CD4-positive, alpha-beta T cell (primary cell): Measurements from ENCODE around the gene BLOC1S5. TPM values are rescaled to one million over a fixed set of nuclear protein-coding genes. Genes with fewer than 3 reads are reported as not detected.

Experiments
- ATAC-seq: fragments of 200-7000 bp; cut with Tn5 transposase; one replicate; pipeline ENCODE4 v1.10.0; 2022; ENCODE audit warnings: mild to moderate bottlenecking; ENCODE audit not compliant: poor library complexity
- CTCF ChIA-PET: fragments of 350-600 bp; sonication (Branson Sonifier 250); formaldehyde crosslinking; loops from one replicate; lab custom pipeline; 2021; ENCODE audit warnings: antibody characterized with exemption, inconsistent platforms; lab: Charles Lee
- POLR2A ChIA-PET: fragments of 350-600 bp; sonication (Branson Sonifier 250); formaldehyde crosslinking; loops from one replicate; lab custom pipeline; 2021; ENCODE audit warnings: antibody characterized with exemption, inconsistent platforms; lab: Charles Lee
- DNase-seq, 14 experiments: peaks; one replicate each; pipeline ENCODE4 v3.0.0-alpha.2; 2013 to 2020; ENCODE audit warnings: mixed read lengths in 2 of 14
- H3K27ac ChIP-seq, 2 donors: one replicate each; pipeline versions ENCODE4 v1.5.1 to v1.7.0; 2013; ENCODE audit warnings: low read length in 2 of 2, low read depth in 1 of 2, mild to moderate bottlenecking in 1 of 2
- H3K27me3 ChIP-seq, 2 experiments: 1 replicate in 1 of 2; 2 replicates in 1 of 2; pipeline versions ENCODE4 v1.6.1 to v1.7.0; 2013; ENCODE audit warnings: low read length in 2 of 2, control low read depth in 1 of 2, mild to moderate bottlenecking in 1 of 2, moderate library complexity in 1 of 2; ENCODE audit not compliant: insufficient read depth in 2 of 2, control insufficient read depth in 1 of 2
- H3K36me3 ChIP-seq: one replicate; pipeline ENCODE4 v1.6.1; 2013; ENCODE audit warnings: low read length, control low read depth; ENCODE audit not compliant: insufficient read depth
- H3K4me1 ChIP-seq: one replicate; pipeline ENCODE4 v1.6.1; 2013; ENCODE audit warnings: low read length, control low read depth; ENCODE audit not compliant: insufficient read depth
- H3K4me3 ChIP-seq: one replicate; pipeline ENCODE4 v1.5.1; 2013; ENCODE audit warnings: mild to moderate bottlenecking, low read length, moderate library complexity
- H3K9me3 ChIP-seq, 2 experiments: 1 replicate in 1 of 2; 2 replicates in 1 of 2; pipeline versions ENCODE4 v1.6.1 to v1.7.0; 2013; ENCODE audit warnings: low read length in 2 of 2, mild to moderate bottlenecking in 2 of 2, control low read depth in 1 of 2, moderate library complexity in 1 of 2; ENCODE audit not compliant: control insufficient read depth in 1 of 2, insufficient read depth in 1 of 2
- H3K27ac Mint-ChIP-seq: one replicate; pipeline ENCODE4 v1.8.0; 2020; ENCODE audit warnings: mixed read lengths
- H3K27me3 Mint-ChIP-seq: one replicate; pipeline ENCODE4 v1.8.0; 2021; ENCODE audit warnings: mixed read lengths
- H3K36me3 Mint-ChIP-seq: one replicate; pipeline ENCODE4 v1.8.0; 2021; ENCODE audit warnings: low read depth, mixed read lengths
- H3K4me1 Mint-ChIP-seq: one replicate; pipeline ENCODE4 v1.8.0; 2021; ENCODE audit warnings: low read depth, mixed read lengths
- H3K4me3 Mint-ChIP-seq: one replicate; pipeline ENCODE4 v1.8.0; 2020; ENCODE audit warnings: mild to moderate bottlenecking, mixed read lengths
- H3K9me3 Mint-ChIP-seq: one replicate; pipeline ENCODE4 v1.8.0; 2020; ENCODE audit warnings: mixed read lengths
- CTCF ChIP-seq: fragments of 200-600 bp; IDR thresholded peaks from one replicate; pipeline ENCODE4 v1.8.0; 2022; ENCODE audit warnings: antibody characterized with exemption, mild to moderate bottlenecking
- intact Hi-C, 2 experiments: fragments of 100-400 bp; cut with DNase I in 1 of 2; cut with micrococcal nuclease in 1 of 2; formaldehyde crosslinking; loops; one replicate each; pipeline versions ENCODE4 v1.15.1 to v1.9.0; 2023 to 2025; cut with DNase I, micrococcal nuclease
- total RNA-seq, 174 experiments: library from RNA in 2 of 174; stranded (reverse) in 2 of 174; gene quantifications; one replicate each; pipeline ENCODE4 v1.2.3 and lab custom pipeline; 2021 to 2026

Gene BLOC1S5
- total RNA-seq, 2 experiments from 2014 or later, result 5.7 to 7.2 TPM

- no peak for TF ChIP-seq CTCF
- Mint-ChIP-seq H3K27me3 (no peaks in the 10 kb centered on the region), H3K9me3 (no peaks in the 10 kb centered on the region), H3K4me1 (peaks cover 28% of the 10 kb centered on the region), H3K36me3 (peaks cover 35% of the 10 kb centered on the region), H3K4me3 (no peak overlapping the region), H3K27ac (no peak overlapping the region)
- DNase-seq, result no peak
- no peaks in the 10 kb centered on the region for H3K4me1 ChIP-seq
- POLR2A ChIA-PET, result no interaction called here
- no peak overlapping the region for H3K4me3 ChIP-seq
- no peak overlapping the region for H3K27ac ChIP-seq
- intact Hi-C loops, result no loop called here
- H3K27me3 ChIP-seq, result no peaks in the 10 kb centered on the region
- peaks cover 8% of the 10 kb centered on the region for H3K36me3 ChIP-seq
- ATAC-seq, result no peak
- CTCF ChIA-PET, result no interaction called here
- H3K9me3 ChIP-seq, result no peaks in the 10 kb centered on the region
These were observed 13.8 kb upstream of the BLOC1S5 start for GRCh38 chr6:8077991-8078390.

GRCh38 chr6:8075704-8076103 lies 11.5 kb upstream of the BLOC1S5 start:
- peak in 1 of 14 experiments; percentile 13 for DNase-seq
- no peak for TF ChIP-seq CTCF
- peaks cover 24% of the 10 kb centered on the region for H3K4me1 Mint-ChIP-seq
- peak; percentile 81 for ATAC-seq
- intact Hi-C loops, result no loop called here
- Histone ChIP-seq H3K4me3 (no peak overlapping the region), H3K27ac (no peak overlapping the region), H3K9me3 (no peaks in the 10 kb centered on the region), H3K27me3 (no peaks in the 10 kb centered on the region), H3K36me3 (peaks cover 6% of the 10 kb centered on the region), H3K4me1 (no peaks in the 10 kb centered on the region)
- peak overlapping the region; percentile 78 for H3K27ac Mint-ChIP-seq
- H3K27me3 Mint-ChIP-seq, result no peaks in the 10 kb centered on the region
- no peaks in the 10 kb centered on the region for H3K9me3 Mint-ChIP-seq
- peak overlapping the region; percentile 49 for H3K4me3 Mint-ChIP-seq
- peaks cover 20% of the 10 kb centered on the region for H3K36me3 Mint-ChIP-seq
- ChIA-PET POLR2A (no interaction called here), CTCF (no interaction called here)

GRCh38 chr6:8075185-8075584 lies 11.0 kb upstream of the BLOC1S5 start:
- no peaks in the 10 kb centered on the region for H3K9me3 Mint-ChIP-seq
- H3K4me3 Mint-ChIP-seq, result peak overlapping the region; percentile 49
- ChIA-PET CTCF (no interaction called here), POLR2A (no interaction called here)
- ATAC-seq, result no peak
- peaks cover 15% of the 10 kb centered on the region for H3K36me3 Mint-ChIP-seq
- Histone ChIP-seq H3K9me3 (no peaks in the 10 kb centered on the region), H3K27ac (no peak overlapping the region), H3K36me3 (peaks cover 6% of the 10 kb centered on the region), H3K4me3 (no peak overlapping the region), H3K27me3 (no peaks in the 10 kb centered on the region), H3K4me1 (no peaks in the 10 kb centered on the region)
- peak overlapping the region; percentile 78 for H3K27ac Mint-ChIP-seq
- TF ChIP-seq CTCF, result no peak
- intact Hi-C loops, result no loop called here
- DNase-seq, result no peak
- H3K27me3 Mint-ChIP-seq, result no peaks in the 10 kb centered on the region
- H3K4me1 Mint-ChIP-seq, result peaks cover 24% of the 10 kb centered on the region
